Upper lobe of left lung (tissue), 6 donors: ENCODE data around the gene ARL2. TPM values are rescaled to one million over a fixed set of nuclear protein-coding genes. Genes with fewer than 3 reads are reported as not detected.

Experiments
- ATAC-seq, 2 donors: fragments of 200-7000 bp; cut with Tn5 transposase; one replicate each; pipeline ENCODE4 v1.9.1; 2022; ENCODE audit warnings: mild to moderate bottlenecking in 2 of 2, moderate library complexity in 2 of 2; ENCODE audit not compliant: low FRiP score in 2 of 2
- DNase-seq, 2 donors: peaks; one replicate each; pipeline ENCODE4 v3.0.0-alpha.2; 2019 to 2020
- H3K27ac ChIP-seq, 4 donors: fragments of 200-600 bp; sonication (generic); one replicate each; pipeline ENCODE4 v1.5.1; 2016 to 2019
- H3K27me3 ChIP-seq, 4 donors: fragments of 200-600 bp; sonication (generic); one replicate each; pipeline ENCODE4 v1.5.1; 2017 to 2019
- H3K36me3 ChIP-seq, 4 donors: fragments of 200-600 bp; sonication (generic); one replicate each; pipeline ENCODE4 v1.5.1; 2016 to 2019
- H3K4me1 ChIP-seq, 4 donors: fragments of 200-600 bp; sonication (generic); one replicate each; pipeline ENCODE4 v1.5.1; 2018 to 2019
- H3K4me3 ChIP-seq, 4 donors: fragments of 200-600 bp; sonication (generic); one replicate each; pipeline ENCODE4 v1.5.1; 2017 to 2019; ENCODE audit warnings: mild to moderate bottlenecking in 2 of 4, moderate library complexity in 1 of 4
- H3K9me3 ChIP-seq, 4 donors: fragments of 200-600 bp; sonication (generic); one replicate each; pipeline ENCODE4 v1.5.1; 2018 to 2019
- EP300 ChIP-seq, 4 donors: sonication (generic); formaldehyde crosslinking; IDR thresholded peaks; one replicate each; pipeline ENCODE4 v1.5.1; 2017; ENCODE audit warnings: antibody characterized with exemption in 4 of 4, control low read depth in 2 of 4
- POLR2A ChIP-seq, 4 donors: fragments of 450-650 bp; IDR thresholded peaks; one replicate each; pipeline ENCODE4 v1.5.1; 2016 to 2017; ENCODE audit warnings: antibody characterized with exemption in 4 of 4, mild to moderate bottlenecking in 2 of 4
- POLR2AphosphoS5 ChIP-seq, 2 donors: sonication (generic); formaldehyde crosslinking; IDR thresholded peaks; one replicate each; pipeline ENCODE4 v1.5.1; 2017; ENCODE audit warnings: antibody characterized with exemption in 2 of 2
- WGBS, 2 donors: methylation state at CpG; one replicate each; pipeline ENCODE4 v1.1.5; 2017 to 2018; 5-methylcytosine and 5-hydroxymethylcytosine counted together
- total RNA-seq, 6 donors: library from RNA; depleted of rRNA in 4 of 6; stranded (reverse); fragments of >200 nt in 4 of 6; gene quantifications; one replicate each; pipeline versions ENCODE4 v1.1.0 to v1.2.1, GENCODE V29; 2016 to 2021
- TF ChIP-seq, protein P1 (sequence below), 6 experiments: fragments of 450-650 bp in 4 of 6; fragments of 200-600 bp in 2 of 6; sonication (generic) in 2 of 6; IDR thresholded peaks; one replicate each; pipeline ENCODE4 v1.5.1; 2016 to 2019; ENCODE audit warnings: antibody characterized with exemption in 6 of 6
- donor health status: DM: no; HTN: no; CAD: no; lungs with moderate emphysema.
- donor health status: DM: no; HTN: yes; CAD: no; lungs with severe emphysema.

The ARL2 gene
- total RNA-seq, 6 donors from 2014 or later: 41.9 to 113 (median 81.2) TPM

GRCh38 chr11:64996710-64997380 lies 17.1 kb upstream of the ARL2 start, which contains the start of gene BATF2:
TSS of gene BATF2 (minus strand) at chr11:64996971. CDS start at chr11:64996914, 57 bp downstream.
- Histone ChIP-seq H3K4me3 (peak within 1 kb of the TSS; percentile 43 to 66 (median 53)), H3K9me3 (no peaks in the 10 kb centered on the region), H3K27ac (peak within 1 kb of the TSS; percentile 71 to 87 (median 84)), H3K4me1 (peaks cover 23 to 48% (median 36%) of the 10 kb centered on the region in 4 donors), H3K27me3 (no peaks in the 10 kb centered on the region), H3K36me3 (peaks cover 0 to 3% (median 0%) of the 10 kb centered on the region in 4 donors)
- 18 to 25% methylated on average over 5 to 8 of the region's 9 CpGs for WGBS, 2 donors
- DNase-seq: peak in 1 of 2 donors; percentile 92
- TF ChIP-seq, protein P1, sequence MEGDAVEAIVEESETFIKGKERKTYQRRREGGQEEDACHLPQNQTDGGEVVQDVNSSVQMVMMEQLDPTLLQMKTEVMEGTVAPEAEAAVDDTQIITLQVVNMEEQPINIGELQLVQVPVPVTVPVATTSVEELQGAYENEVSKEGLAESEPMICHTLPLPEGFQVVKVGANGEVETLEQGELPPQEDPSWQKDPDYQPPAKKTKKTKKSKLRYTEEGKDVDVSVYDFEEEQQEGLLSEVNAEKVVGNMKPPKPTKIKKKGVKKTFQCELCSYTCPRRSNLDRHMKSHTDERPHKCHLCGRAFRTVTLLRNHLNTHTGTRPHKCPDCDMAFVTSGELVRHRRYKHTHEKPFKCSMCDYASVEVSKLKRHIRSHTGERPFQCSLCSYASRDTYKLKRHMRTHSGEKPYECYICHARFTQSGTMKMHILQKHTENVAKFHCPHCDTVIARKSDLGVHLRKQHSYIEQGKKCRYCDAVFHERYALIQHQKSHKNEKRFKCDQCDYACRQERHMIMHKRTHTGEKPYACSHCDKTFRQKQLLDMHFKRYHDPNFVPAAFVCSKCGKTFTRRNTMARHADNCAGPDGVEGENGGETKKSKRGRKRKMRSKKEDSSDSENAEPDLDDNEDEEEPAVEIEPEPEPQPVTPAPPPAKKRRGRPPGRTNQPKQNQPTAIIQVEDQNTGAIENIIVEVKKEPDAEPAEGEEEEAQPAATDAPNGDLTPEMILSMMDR (IDR thresholded peaks at IDR 0.05): peak; percentile 49 to 84 (median 78)
- TF ChIP-seq POLR2A (IDR thresholded peaks at IDR 0.05) (peak in 2 of 4 donors; percentile 28 to 82), EP300 (IDR thresholded peaks at IDR 0.05) (no peak), POLR2AphosphoS5 (IDR thresholded peaks at IDR 0.05) (peak; percentile 65 to 87)
- peak; percentile 90 to 91 for ATAC-seq

GRCh38 chr11:64998141-64998540 lies 15.8 kb upstream of the ARL2 start:
- Histone ChIP-seq H3K36me3 (no peaks in the 10 kb centered on the region), H3K27me3 (no peaks in the 10 kb centered on the region), H3K4me3 (no peak overlapping the region), H3K27ac (no peak overlapping the region), H3K9me3 (no peaks in the 10 kb centered on the region), H3K4me1 (peaks cover 21 to 43% (median 33%) of the 10 kb centered on the region in 4 donors)
- WGBS, 2 donors: 100% methylated on average over 1 of the region's 1 CpG
- ATAC-seq (no peak), DNase-seq (no peak)
- TF ChIP-seq, protein P1 (IDR thresholded peaks at IDR 0.05): no peak
- TF ChIP-seq EP300 (IDR thresholded peaks at IDR 0.05): no peak

DNA sequence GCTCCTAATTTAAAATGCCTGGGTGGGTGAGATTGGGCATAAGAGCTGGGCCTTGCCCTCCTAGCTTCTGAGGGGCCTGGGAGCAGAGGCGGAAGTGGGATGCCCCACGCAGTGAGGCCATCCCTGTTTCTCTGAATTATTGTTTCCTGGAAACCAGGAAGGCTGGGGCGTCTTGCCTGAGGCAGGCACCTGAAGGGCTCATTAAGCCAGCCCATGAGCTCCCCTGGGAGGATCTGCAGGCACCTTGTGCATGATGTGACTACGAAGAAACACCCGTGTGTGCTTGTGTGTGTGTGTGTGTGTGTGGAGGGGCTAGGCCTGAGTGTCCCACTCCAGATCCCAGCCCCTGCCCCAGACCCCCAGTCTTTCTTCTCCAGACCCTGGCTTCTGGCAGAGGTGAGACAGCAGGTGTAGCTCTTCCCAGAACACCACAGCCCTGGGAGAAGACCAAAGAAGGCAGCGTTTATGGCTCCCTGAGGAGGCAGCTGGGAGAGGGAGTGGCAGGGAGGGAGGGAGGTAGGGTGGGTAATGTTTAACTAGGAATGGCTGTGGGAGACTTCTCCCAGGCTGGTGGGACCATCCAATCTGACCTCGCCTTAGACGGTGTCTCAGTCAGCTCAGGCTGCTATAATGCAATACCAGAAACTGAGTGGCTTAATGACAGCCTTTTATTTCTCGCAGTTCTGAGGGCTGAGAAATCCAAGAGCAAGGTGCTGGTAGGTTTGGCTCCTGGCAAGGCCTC lies 15.1 kb upstream of the ARL2 start:
- Histone ChIP-seq H3K27me3 (no peaks in the 10 kb centered on the region), H3K36me3 (no peaks in the 10 kb centered on the region), H3K4me1 (peaks cover 19 to 38% (median 31%) of the 10 kb centered on the region in 4 donors), H3K4me3 (no peak overlapping the region), H3K9me3 (no peaks in the 10 kb centered on the region), H3K27ac (no peak overlapping the region)
- DNase-seq (no peak), ATAC-seq (no peak)
- TF ChIP-seq, protein P1 (IDR thresholded peaks at IDR 0.05): no peak
- TF ChIP-seq POLR2AphosphoS5 (IDR thresholded peaks at IDR 0.05): no peak
- no peak for TF ChIP-seq EP300 (IDR thresholded peaks at IDR 0.05)
- no peak for TF ChIP-seq POLR2A (IDR thresholded peaks at IDR 0.05)
- WGBS, 2 donors: 72 to 77% methylated on average over 7 to 9 of the region's 9 CpGs

GRCh38 chr11:64999478-64999877 lies 14.5 kb upstream of the ARL2 start:
- Histone ChIP-seq H3K4me1 (peaks cover 17 to 31% (median 27%) of the 10 kb centered on the region in 4 donors), H3K27me3 (no peaks in the 10 kb centered on the region), H3K27ac (no peak overlapping the region), H3K9me3 (no peaks in the 10 kb centered on the region), H3K36me3 (no peaks in the 10 kb centered on the region), H3K4me3 (no peak overlapping the region)
- ATAC-seq (no peak), DNase-seq (no peak)
- TF ChIP-seq EP300 (IDR thresholded peaks at IDR 0.05): no peak
- TF ChIP-seq, protein P1 (IDR thresholded peaks at IDR 0.05): no peak
- no peak for TF ChIP-seq POLR2AphosphoS5 (IDR thresholded peaks at IDR 0.05)
- TF ChIP-seq POLR2A (IDR thresholded peaks at IDR 0.05): no peak
- 67 to 78% methylated on average over 1 of the region's 1 CpG for WGBS, 2 donors
